Ramos (cell line): ENCODE data around the gene DCLK1.

Experiments used
- in situ Hi-C: fragments of 300-500 bp; cut with MboI; formaldehyde crosslinking; loops from one replicate; pipeline ENCODE4 v1.14.3; 2022; ENCODE audit warnings: low sequenced_read_pairs; ENCODE audit not compliant: unreplicated experiment

DCLK1 gene

DNA sequence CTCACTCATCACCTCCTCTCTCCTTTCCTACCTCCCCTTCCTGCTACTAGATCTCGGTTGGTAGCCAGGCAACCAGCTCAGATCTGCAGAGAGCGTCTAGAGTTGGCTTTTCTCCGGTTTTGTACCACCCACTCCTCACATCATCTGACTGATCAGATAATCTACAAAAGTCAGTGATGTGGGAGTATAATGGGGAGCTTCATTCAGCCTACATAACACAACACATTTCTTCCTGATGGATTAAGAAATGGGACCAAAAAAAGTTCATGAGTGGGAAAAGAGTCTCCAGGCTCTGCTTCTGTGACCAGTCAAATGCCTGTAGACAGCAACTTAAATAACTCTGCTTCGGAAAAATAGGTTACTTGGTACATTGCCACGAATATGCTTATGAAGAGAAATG, 279.8 kb downstream of the DCLK1 start:
- in situ Hi-C loops: no loop called here

GRCh38 chr13:35850569-35850968, 280.6 kb downstream of the DCLK1 start:
- in situ Hi-C loops: no loop called here

- in situ Hi-C loops: no loop called here
Measured at GRCh38 chr13:35849256-35849644, 281.9 kb downstream of the DCLK1 start.

GRCh38 chr13:35848336-35849255, 282.6 kb downstream of the DCLK1 start:
- in situ Hi-C loops: no loop called here

DNA sequence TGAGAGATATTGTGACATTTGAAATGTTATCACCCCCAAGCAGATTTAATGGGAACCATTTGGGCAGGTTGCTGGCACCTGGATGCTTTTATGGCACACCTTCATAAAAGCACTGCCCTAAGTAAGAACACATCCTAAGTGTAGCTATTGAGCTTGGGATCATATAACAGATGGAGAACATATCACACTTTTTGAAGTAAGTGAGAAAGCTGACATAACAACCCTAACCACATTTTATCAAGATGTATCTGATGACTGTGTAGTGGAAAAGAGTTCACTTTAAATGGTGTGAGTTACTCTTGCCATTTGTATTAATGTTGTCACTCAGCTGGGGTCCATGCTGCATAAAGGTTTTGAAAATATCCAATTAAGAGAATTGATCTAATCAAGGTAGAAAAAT, 287.9 kb downstream of the DCLK1 start:
- in situ Hi-C loops: no loop called here

- in situ Hi-C loops: no loop called here
Measured at GRCh38 chr13:35841060-35841521, 290.1 kb downstream of the DCLK1 start.

DNA sequence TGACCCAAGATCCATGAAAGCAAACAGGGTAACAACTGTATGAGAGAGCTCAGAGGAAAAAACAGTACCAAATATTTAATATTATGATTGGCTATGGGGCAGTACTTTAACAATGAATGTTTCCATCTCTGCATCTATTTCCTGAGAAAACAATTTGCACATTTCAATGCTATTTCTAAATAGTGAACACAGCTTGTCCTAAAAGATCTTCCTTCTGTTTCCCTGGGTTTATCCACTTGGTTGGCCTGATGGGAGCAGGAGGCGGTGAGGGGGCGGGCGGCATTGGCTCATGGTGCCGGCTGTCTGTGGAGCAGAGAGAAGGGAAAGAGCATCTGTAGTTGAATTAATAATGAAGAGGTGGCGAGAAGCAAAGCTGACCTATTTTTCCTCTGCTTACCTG, 291.4 kb downstream of the DCLK1 start:
- in situ Hi-C loops: no loop called here

DNA sequence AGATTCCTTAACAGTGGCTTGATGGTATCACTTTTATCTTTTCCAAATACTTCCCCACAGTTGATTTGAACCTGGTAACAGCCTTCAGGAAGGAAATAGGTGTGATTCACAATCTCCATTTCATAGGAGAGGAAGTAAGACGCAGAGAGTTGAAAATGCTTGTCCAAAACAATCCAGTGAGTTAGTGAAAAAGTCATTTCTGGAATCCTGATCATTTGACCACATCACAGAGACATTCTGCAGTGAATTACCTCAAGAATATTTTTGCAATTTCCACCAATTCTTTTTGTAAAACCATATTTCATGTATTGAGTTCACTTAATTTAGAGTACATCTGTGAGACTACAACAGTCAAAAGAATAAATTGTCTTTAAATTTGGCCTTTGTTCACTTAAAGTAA, 292.8 kb downstream of the DCLK1 start:
- in situ Hi-C loops: no loop called here

DNA sequence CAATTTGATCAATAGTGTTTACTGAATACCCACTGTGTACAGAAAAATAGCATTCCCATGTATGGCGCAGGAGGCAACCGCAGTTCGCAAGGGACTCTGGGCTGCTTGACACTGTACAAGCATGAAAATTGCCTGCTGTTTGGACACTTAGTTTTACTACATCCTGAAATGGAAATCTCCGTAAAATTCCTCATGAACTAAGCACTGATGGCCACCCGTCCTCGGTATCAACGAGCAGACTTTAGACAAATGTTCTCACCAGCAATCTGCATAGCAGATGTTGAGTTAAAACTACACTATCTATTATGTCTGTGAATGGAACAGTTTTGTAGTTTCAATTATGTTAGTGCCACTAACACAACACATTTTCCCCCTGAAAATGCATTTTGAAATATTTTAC, 294.7 kb downstream of the DCLK1 start:
- in situ Hi-C loops: no loop called here

GRCh38 chr13:35835989-35836388, 295.2 kb downstream of the DCLK1 start:
- in situ Hi-C loops: no loop called here

GRCh38 chr13:35833608-35834275, 297.4 kb downstream of the DCLK1 start:
- in situ Hi-C loops: no loop called here

DNA sequence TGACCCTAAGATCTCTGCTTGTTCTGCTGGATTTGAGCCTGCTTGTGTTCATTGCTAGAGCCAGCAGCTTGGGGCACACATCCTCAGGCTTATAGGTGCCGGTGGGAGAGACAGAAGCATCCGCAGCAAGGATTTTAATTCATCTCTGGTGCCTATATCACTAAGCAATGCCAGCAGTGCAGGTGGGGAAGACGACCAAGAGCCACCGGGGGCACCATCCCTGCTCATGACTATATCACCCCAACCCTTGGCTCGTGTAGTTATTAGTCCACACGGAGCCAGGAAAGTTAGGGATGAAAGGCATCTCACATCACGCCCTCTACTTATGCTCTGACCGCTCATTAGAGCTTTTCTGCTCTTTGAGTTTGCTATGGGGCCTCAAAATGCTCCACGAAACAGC, 298.2 kb downstream of the DCLK1 start:
- in situ Hi-C loops: no loop called here

- in situ Hi-C loops: no loop called here
Measured at GRCh38 chr13:35832551-35832950, 298.6 kb downstream of the DCLK1 start.

DNA sequence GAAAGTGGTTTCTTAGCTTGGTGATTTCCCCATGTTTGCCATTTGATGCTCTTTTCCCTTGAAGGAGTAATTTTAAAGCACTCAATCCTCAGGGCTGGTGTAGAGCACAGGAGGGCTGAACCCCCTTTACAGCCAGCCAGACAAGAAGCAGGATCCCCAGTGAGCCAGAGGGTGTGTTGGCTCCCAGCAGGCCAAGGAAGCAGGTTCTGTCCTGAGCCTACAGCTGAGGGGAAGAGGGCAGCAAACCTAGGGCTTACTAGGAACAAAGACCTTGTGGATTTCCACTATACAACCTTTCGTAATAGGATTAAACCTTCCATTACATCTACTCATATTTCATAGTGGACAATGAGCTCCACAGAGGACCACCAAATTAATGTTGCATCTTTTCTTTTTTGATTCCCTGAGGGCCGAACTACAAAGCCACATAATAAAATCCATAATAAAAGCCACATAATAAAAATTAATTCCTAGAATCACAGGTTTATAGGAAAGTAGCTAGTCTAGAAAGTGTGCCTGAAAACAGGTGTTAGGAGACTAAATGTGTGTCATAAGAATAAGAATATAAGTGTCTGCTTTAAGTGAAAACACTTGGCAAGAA, 300.2 kb downstream of the DCLK1 start:
- in situ Hi-C loops: no loop called here

DNA sequence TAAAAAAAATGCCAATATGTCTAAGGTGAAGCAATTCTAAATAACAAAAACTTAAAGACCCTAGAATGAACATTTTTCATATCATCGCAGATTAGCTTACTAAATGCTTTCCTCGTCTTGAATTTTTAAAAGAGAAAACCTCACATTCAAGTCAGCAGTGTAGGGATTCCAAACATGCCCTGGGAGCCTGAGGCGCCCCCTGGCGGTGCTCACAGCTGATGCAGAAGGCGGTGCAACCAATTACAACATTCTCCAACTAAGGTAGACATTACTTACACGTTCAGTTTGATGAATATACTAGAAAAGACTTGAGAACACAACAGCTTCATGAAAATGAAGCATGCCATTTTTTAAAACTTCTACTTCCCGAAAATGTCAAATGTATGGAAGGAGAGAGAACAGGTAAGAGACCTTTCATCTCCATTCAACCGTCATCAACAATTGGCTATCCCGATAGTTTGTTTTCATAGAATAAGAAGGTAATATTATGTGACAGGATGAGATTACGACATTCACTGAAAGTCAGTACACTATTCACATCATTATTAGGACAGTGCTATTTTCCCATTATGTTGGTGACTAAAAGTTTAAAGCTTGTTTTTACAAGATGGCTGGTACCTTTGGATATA, 304.4 kb downstream of the DCLK1 start:
- in situ Hi-C loops: no loop called here

- in situ Hi-C loops: no loop called here
Measured at GRCh38 chr13:35824825-35825224, 306.4 kb downstream of the DCLK1 start.

DNA sequence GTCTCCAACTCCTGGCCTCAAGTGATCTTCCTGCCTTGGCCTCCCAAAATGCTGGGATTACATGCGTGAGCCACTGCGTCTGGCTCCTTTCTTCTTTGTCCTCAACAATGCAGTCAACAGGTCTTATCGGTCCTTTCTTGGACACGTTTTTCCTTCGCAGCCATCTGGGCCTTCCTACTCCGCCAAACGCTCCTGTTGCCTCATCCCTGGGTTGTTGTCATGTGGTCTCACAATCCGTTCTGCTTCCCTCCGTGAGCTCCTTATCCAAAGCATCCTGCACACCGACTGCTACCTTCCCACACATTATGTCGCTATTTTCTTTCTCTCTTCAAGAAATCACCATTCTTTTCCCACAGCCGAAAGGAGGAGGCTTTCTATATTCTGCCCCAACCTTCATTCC, 306.8 kb downstream of the DCLK1 start:
- in situ Hi-C loops: no loop called here

DNA sequence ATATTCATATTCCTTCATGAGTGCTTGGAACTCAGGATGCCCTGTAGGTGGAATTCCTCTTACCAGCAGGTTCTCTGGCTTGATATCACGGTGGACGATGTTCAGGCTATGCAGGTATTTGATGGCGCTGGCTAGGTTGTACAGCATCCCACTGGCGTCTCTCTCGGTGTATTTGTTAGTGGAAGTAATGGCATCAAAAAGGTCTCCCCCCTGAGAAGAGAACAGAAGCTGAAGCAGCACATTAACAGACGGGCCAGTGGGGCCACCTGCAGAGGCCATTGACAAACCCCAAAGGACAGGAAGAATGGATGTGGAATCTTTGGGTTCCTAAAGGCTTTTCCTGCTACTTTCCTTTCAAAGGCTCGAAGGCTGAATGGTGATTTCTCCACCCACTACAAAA, 308.5 kb downstream of the DCLK1 start:
- in situ Hi-C loops: no loop called here

DNA sequence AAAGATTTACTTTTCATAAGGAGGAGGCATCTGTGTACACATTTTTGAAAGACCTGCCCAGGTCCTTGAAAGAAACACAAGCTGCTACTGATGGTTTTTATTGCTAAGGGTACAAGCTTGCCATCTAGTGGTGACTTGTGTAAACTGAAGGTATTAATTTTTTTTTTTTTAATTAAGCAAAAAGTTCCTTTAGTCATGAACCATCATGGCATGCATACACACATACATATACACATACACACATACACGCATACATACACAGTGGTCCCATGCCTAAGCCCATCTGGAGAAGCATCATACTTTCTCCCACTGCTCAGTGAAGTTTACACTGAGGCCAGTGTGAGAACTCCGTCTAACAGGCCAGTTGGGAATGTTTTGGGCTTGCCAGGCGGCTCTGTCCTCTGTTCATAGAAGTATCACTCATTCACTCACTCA, 312.5 kb downstream of the DCLK1 start:
- in situ Hi-C loops: no loop called here
